Measurements from ENCODE around the gene DLGAP4.
A peak's percentile ranks its signal among the peaks of the same experiment; 100 is the strongest.
"Not testable (repeated sequence)": the region's sequence is repeated elsewhere in the genome, so short reads cannot be mapped to it uniquely, and the experiment has no call there.

DLGAP4 gene

GRCh38 chr20:36359668-36360406, 53.7 kb downstream of the DLGAP4 start:
- no peak for DNase-seq

GRCh38 chr20:36360429-36360828, 54.3 kb downstream of the DLGAP4 start:
- DNase-seq, result no peak

GRCh38 chr20:36361406-36361805, 55.3 kb downstream of the DLGAP4 start:
- DNase-seq, result no peak

GRCh38 chr20:36362261-36362660, 56.1 kb downstream of the DLGAP4 start:
- no peak for DNase-seq

- DNase-seq, result no peak
Observed at GRCh38 chr20:36362978-36363713, 57.0 kb downstream of the DLGAP4 start.

- no peak for DNase-seq
Observed at GRCh38 chr20:36364506-36364905, 58.4 kb downstream of the DLGAP4 start.

- no peak for DNase-seq
Observed at GRCh38 chr20:36366623-36367369, 60.7 kb downstream of the DLGAP4 start.

GRCh38 chr20:36367370-36367745, 61.2 kb downstream of the DLGAP4 start:
- DNase-seq, result no peak

- peak in 1 of 2 experiments; percentile 28 for DNase-seq
Observed at GRCh38 chr20:36367907-36368799, 62.0 kb downstream of the DLGAP4 start.

- no peak for DNase-seq
Observed at GRCh38 chr20:36368869-36369268, 62.7 kb downstream of the DLGAP4 start.

- DNase-seq, result no peak
Observed at GRCh38 chr20:36369739-36370138, 63.6 kb downstream of the DLGAP4 start.

- no peak for DNase-seq
Observed at GRCh38 chr20:36370991-36371790, 65.1 kb downstream of the DLGAP4 start.

- DNase-seq, result no peak
Observed at GRCh38 chr20:36372666-36373065, 66.5 kb downstream of the DLGAP4 start.

- no peak for DNase-seq
Observed at GRCh38 chr20:36373089-36373488, 67.0 kb downstream of the DLGAP4 start.

- DNase-seq, result no peak
Observed at GRCh38 chr20:36374995-36375394, 68.9 kb downstream of the DLGAP4 start.

- DNase-seq, result no peak
Observed at GRCh38 chr20:36377348-36378326, 71.5 kb downstream of the DLGAP4 start.

- no peak for DNase-seq
Observed at GRCh38 chr20:36378686-36379085, 72.5 kb downstream of the DLGAP4 start.

GRCh38 chr20:36379914-36380313, 73.8 kb downstream of the DLGAP4 start:
- DNase-seq, result not testable (repeated sequence)

GRCh38 chr20:36384022-36384619, 78.0 kb downstream of the DLGAP4 start:
- DNase-seq, result no peak

GRCh38 chr20:36385503-36385902, 79.4 kb downstream of the DLGAP4 start:
- DNase-seq, result no peak
